ENCODE results near the gene CST8. TPM values are rescaled to one million over a fixed set of nuclear protein-coding genes. Genes with fewer than 3 reads are reported as not detected.

Gene CST8
- total and polyA plus RNA-seq, 2 of the 4 experiments (the other 2 are of a cell fraction), result not detected

DNA sequence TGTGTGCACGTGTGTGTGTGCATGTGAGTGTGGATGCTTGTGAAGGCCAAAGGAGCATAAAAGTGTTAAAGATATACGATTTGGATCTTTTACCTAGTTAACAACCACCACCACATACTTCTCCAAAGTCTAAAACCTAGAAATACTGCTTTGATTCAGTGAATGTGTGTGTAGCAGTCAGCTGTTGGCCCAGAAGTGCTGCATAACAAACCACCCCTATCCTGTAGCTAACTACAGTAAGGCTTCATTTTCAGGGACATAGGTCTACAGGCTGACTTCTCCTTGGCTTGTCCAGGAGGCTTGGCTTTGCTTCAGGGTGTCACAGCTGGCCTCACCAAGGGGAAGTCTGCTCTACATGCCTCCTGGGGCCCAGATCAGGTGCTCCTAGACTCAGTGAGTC, 2.4 kb upstream of the CST8 start:
- dilution Hi-C loops (cut with HindIII; ENCODE audit: low sequenced_read_pairs, unreplicated experiment) (no loop called here), intact Hi-C loops (cut with micrococcal nuclease) (no loop called here), in situ Hi-C loops (cut with MboI; ENCODE audit: low sequenced_read_pairs) (no loop called here)
- no peak overlapping the region for H2BK20ac ChIP-seq (ENCODE audit: low read depth, low read length)
- H3K4ac ChIP-seq (ENCODE audit: low read depth, low read length), result no peak overlapping the region
- H4K91ac ChIP-seq (ENCODE audit: insufficient read depth, low read depth, low read length), result no peak overlapping the region
- DNase-seq (no peak), ATAC-seq (ENCODE audit: low read depth) (no peak)
- H2AFZ ChIP-seq (replicated peaks; ENCODE audit: low read length, poor library complexity), result no peak overlapping the region
- H3K4me2 ChIP-seq (ENCODE audit: low read depth, low read length), result no peak overlapping the region
- no peaks in the 10 kb centered on the region for H3K9me3 ChIP-seq (ENCODE audit: control insufficient read depth, insufficient read depth, low read length)
- ChIA-PET POLR2A (ENCODE audit: unreplicated experiment) (no interaction called here), CTCF (no interaction called here)
- H3K79me1 ChIP-seq (ENCODE audit: low read depth in 1 of 2, low read length in 2 of 2), result no peaks in the 10 kb centered on the region
- no peak overlapping the region for H3K56ac ChIP-seq (ENCODE audit: extremely low read depth, insufficient read depth, low read length)
- BruUV-seq (replicated peaks), result no TSS peak
- H2AK9ac ChIP-seq (replicated peaks; ENCODE audit: low read depth, low read length, poor library complexity), result no peak overlapping the region
- H3K27ac ChIP-seq (ENCODE audit: insufficient read depth, low read length), result no peak overlapping the region
- no peak overlapping the region for H2BK120ac ChIP-seq (ENCODE audit: low read depth, low read length)
- TF ChIP-seq, protein P1, sequence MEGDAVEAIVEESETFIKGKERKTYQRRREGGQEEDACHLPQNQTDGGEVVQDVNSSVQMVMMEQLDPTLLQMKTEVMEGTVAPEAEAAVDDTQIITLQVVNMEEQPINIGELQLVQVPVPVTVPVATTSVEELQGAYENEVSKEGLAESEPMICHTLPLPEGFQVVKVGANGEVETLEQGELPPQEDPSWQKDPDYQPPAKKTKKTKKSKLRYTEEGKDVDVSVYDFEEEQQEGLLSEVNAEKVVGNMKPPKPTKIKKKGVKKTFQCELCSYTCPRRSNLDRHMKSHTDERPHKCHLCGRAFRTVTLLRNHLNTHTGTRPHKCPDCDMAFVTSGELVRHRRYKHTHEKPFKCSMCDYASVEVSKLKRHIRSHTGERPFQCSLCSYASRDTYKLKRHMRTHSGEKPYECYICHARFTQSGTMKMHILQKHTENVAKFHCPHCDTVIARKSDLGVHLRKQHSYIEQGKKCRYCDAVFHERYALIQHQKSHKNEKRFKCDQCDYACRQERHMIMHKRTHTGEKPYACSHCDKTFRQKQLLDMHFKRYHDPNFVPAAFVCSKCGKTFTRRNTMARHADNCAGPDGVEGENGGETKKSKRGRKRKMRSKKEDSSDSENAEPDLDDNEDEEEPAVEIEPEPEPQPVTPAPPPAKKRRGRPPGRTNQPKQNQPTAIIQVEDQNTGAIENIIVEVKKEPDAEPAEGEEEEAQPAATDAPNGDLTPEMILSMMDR (conservative IDR thresholded peaks at IDR 0.05; ENCODE audit: low read depth, low read length), result no peak
- TF ChIP-seq NFE2L2 (IDR thresholded peaks at IDR 0.05; ENCODE audit: low read depth, low read length) (no peak), FOS (IDR thresholded peaks at IDR 0.05; ENCODE audit: low read depth, low read length) (no peak), CHD1 (IDR thresholded peaks at IDR 0.05; ENCODE audit: low read depth, low read length) (no peak), RAD21 (IDR thresholded peaks at IDR 0.05; ENCODE audit: low read length) (no peak), RCOR1 (IDR thresholded peaks at IDR 0.05; ENCODE audit: insufficient replicate concordance, low read length) (no peak), BHLHE40 (IDR thresholded peaks at IDR 0.05; ENCODE audit: low read depth, low read length) (no peak), MAZ (IDR thresholded peaks at IDR 0.05; ENCODE audit: borderline replicate concordance, low read depth, low read length) (no peak), RFX5 (IDR thresholded peaks at IDR 0.05; ENCODE audit: low read depth, low read length) (no peak), SMC3 (IDR thresholded peaks at IDR 0.05; ENCODE audit: low read depth, low read length) (no peak), POLR2A (IDR thresholded peaks at IDR 0.05; ENCODE audit: low read depth, low read length) (no peak), MXI1 (IDR thresholded peaks at IDR 0.05; ENCODE audit: borderline replicate concordance, low read depth, low read length) (no peak), MAFK (IDR thresholded peaks at IDR 0.05; ENCODE audit: low read depth, low read length) (no peak), CEBPB (IDR thresholded peaks at IDR 0.05; ENCODE audit: low read depth, low read length) (no peak)
- TF ChIP-seq, protein P2, sequence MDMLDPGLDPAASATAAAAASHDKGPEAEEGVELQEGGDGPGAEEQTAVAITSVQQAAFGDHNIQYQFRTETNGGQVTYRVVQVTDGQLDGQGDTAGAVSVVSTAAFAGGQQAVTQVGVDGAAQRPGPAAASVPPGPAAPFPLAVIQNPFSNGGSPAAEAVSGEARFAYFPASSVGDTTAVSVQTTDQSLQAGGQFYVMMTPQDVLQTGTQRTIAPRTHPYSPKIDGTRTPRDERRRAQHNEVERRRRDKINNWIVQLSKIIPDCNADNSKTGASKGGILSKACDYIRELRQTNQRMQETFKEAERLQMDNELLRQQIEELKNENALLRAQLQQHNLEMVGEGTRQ (IDR thresholded peaks at IDR 0.05; ENCODE audit: low read depth, low read length), result no peak
- TF ChIP-seq, protein P3, sequence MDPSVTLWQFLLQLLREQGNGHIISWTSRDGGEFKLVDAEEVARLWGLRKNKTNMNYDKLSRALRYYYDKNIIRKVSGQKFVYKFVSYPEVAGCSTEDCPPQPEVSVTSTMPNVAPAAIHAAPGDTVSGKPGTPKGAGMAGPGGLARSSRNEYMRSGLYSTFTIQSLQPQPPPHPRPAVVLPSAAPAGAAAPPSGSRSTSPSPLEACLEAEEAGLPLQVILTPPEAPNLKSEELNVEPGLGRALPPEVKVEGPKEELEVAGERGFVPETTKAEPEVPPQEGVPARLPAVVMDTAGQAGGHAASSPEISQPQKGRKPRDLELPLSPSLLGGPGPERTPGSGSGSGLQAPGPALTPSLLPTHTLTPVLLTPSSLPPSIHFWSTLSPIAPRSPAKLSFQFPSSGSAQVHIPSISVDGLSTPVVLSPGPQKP (IDR thresholded peaks at IDR 0.05; ENCODE audit: borderline replicate concordance, low read depth, low read length), result no peak
- no peaks in the 10 kb centered on the region for H3K4me1 ChIP-seq (ENCODE audit: control insufficient read depth, insufficient read depth, low read length)
- no peaks in the 10 kb centered on the region for H4K20me1 ChIP-seq (ENCODE audit: insufficient read depth, low read length)
- H2AK5ac ChIP-seq (ENCODE audit: low read depth, low read length), result no peak overlapping the region
- H2BK15ac ChIP-seq (ENCODE audit: low read depth, low read length), result no peak overlapping the region
- no peaks in the 10 kb centered on the region for H3K9me1 ChIP-seq (ENCODE audit: insufficient read depth, low read length)
- H3K9ac ChIP-seq (ENCODE audit: low read depth, low read length), result no peak overlapping the region
- no peaks in the 10 kb centered on the region for H3K36me3 ChIP-seq (ENCODE audit: control insufficient read depth, insufficient read depth, low read length)
- no peak overlapping the region for H3K23ac ChIP-seq (ENCODE audit: low read depth, low read length)
- no peak overlapping the region for H4K5ac ChIP-seq (ENCODE audit: low read depth, low read length)
- no peak overlapping the region for H3K4me3 ChIP-seq (ENCODE audit: insufficient read depth, low read depth, low read length)
- H3K14ac ChIP-seq (replicated peaks; ENCODE audit: low read depth, low read length), result no peak overlapping the region
- H4K8ac ChIP-seq (ENCODE audit: low read depth in 2 of 2, low read length in 2 of 2), result no peak overlapping the region
- no peak overlapping the region for H2BK5ac ChIP-seq (ENCODE audit: low read depth, low read length, poor library complexity, severe bottlenecking)
- H3K18ac ChIP-seq (ENCODE audit: low read depth, low read length), result no peak overlapping the region
- WGBS, 2 experiments (ENCODE audit: extremely low coverage in 2 of 2, insufficient read length in 1 of 2), result no CpG with 5 or more reads among the region's 2 CpGs
- H3K27me3 ChIP-seq (ENCODE audit: control insufficient read depth, insufficient read depth, low read length), result no peaks in the 10 kb centered on the region
